Measurements from ENCODE around the gene ST6GAL1.
"Not testable (repeated sequence)": the region's sequence is repeated elsewhere in the genome, so short reads cannot be mapped to it uniquely, and the experiment has no call there.

Gene ST6GAL1

DNA sequence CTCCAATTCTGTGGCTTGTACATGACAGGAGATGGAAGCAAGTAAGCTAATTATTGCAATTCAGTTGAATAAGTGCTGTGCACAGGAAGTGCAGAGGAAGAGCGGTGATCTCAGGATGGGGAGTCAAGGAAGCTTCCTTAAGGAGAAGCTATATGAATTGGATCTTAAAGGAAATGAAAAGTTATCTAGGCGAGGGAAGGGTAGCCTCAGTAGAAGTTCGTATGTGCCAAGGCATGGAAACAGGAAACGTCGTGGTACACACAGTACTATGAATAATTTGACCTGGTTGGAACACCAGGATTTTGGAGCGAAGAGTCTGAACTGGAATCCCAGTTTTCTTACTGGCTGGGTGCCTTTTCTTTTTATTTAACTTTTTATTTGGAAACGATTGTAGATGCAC is 39.3 kb downstream of the ST6GAL1 start:
- Histone ChIP-seq H3K9ac (ENCODE audit: low read depth, low read length) (no peak overlapping the region), H3K4me3 (ENCODE audit: low read depth in 1 of 2, low read length in 2 of 2) (no peak overlapping the region), H3K4me2 (ENCODE audit: insufficient read depth, low read length) (no peak overlapping the region), H3K27me3 (ENCODE audit: insufficient read depth, low read length, poor library complexity) (peaks cover 2% of the 10 kb centered on the region), H4K20me1 (ENCODE audit: insufficient read depth, low read length) (no peaks in the 10 kb centered on the region), H3K9me3 (ENCODE audit: insufficient read depth, low read length, severe bottlenecking) (no peaks in the 10 kb centered on the region), H3K79me2 (ENCODE audit: insufficient read depth, low read length) (no peaks in the 10 kb centered on the region), H3K4me1 (ENCODE audit: insufficient read depth, low read length) (no peaks in the 10 kb centered on the region), H3K36me3 (ENCODE audit: insufficient read depth, low read length) (no peaks in the 10 kb centered on the region), H2AFZ (ENCODE audit: low read depth, low read length) (no peak overlapping the region), H3K27ac (ENCODE audit: low read length) (no peak overlapping the region)
- DNase-seq, result no peak
- TF ChIP-seq, protein P1, sequence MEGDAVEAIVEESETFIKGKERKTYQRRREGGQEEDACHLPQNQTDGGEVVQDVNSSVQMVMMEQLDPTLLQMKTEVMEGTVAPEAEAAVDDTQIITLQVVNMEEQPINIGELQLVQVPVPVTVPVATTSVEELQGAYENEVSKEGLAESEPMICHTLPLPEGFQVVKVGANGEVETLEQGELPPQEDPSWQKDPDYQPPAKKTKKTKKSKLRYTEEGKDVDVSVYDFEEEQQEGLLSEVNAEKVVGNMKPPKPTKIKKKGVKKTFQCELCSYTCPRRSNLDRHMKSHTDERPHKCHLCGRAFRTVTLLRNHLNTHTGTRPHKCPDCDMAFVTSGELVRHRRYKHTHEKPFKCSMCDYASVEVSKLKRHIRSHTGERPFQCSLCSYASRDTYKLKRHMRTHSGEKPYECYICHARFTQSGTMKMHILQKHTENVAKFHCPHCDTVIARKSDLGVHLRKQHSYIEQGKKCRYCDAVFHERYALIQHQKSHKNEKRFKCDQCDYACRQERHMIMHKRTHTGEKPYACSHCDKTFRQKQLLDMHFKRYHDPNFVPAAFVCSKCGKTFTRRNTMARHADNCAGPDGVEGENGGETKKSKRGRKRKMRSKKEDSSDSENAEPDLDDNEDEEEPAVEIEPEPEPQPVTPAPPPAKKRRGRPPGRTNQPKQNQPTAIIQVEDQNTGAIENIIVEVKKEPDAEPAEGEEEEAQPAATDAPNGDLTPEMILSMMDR (IDR thresholded peaks at IDR 0.05; ENCODE audit: borderline replicate concordance, extremely low read depth, low read length, poor library complexity, severe bottlenecking), result no peak
- TF ChIP-seq EZH2 (IDR thresholded peaks at IDR 0.05; ENCODE audit: borderline replicate concordance, low read depth, low read length, severe bottlenecking), result no peak
- no peak for ATAC-seq (ENCODE audit: insufficient read depth, low read depth)

DNA sequence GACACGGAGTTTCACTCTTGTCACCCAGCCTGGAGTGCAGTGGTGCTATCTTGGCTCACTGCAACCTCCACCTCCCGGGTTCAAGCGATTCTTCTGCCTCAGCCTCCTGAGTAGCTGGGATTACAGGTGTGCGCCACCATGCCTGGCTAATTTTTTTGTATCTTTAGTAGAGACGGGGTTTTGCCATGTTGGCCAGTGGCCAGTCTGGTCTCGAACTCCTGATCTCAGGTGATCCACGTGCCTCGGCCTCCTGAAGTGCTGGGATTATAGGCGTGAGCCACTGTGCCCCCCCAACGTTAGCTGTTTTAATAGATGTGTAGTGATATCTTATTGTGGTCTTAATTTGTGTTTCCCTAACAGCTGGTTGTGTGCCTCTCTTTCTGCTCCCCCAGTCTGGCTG is 40.8 kb downstream of the ST6GAL1 start:
- H3K9ac ChIP-seq (ENCODE audit: low read depth, low read length); H4K20me1 ChIP-seq (ENCODE audit: insufficient read depth, low read length); H3K4me2 ChIP-seq (ENCODE audit: insufficient read depth, low read length): not testable (repeated sequence)

DNA sequence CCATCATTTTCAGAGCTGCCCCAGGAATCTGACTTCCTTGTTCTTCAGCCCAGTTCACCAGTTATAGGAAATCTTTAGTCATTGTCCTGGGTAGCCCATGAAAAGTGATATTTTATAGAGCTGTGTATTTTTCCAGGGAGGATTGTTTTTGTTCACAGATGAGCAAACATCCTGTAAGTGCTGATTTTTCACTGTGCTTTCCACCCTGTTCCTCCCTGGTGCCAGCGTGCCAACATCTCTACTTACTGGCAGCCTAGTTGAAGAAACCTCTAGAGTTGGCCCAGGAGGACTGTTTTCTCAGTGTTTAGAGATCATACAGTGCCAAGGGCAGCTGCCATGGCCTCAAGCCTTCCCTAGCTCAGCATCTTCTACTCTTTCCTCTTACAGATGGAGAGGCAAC is 41.3 kb downstream of the ST6GAL1 start:
- no peak for DNase-seq

More for the DNA sequence above, 40.8 kb downstream of the ST6GAL1 start:
- not testable (repeated sequence) for ATAC-seq (ENCODE audit: insufficient read depth, low read depth); H3K4me3 ChIP-seq (ENCODE audit: low read depth in 1 of 2, low read length in 2 of 2); H3K27ac ChIP-seq (ENCODE audit: low read length); H3K27me3 ChIP-seq (ENCODE audit: insufficient read depth, low read length, poor library complexity); H3K4me1 ChIP-seq (ENCODE audit: insufficient read depth, low read length); H3K36me3 ChIP-seq (ENCODE audit: insufficient read depth, low read length); H3K79me2 ChIP-seq (ENCODE audit: insufficient read depth, low read length); DNase-seq; H2AFZ ChIP-seq (ENCODE audit: low read depth, low read length); H3K9me3 ChIP-seq (ENCODE audit: insufficient read depth, low read length, severe bottlenecking)

DNA sequence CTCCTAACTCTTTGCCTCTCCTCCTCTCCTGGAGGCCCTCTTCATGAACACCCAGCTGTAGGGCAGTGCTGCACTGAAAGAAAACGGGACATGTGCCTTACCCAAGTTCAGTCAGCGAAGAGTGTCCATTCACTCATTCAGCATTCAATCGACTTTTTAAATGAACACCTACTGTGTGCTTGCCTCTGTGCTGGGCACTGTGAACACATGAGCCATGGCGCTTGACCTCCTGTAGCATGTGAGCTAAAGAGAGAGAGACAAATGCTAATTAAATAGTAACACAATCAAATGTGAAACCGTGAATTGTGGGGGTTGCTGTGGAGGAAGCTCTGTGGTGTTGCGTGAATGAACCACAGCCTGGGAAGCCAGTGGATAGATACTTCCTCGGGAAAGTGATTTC is 43.4 kb downstream of the ST6GAL1 start:
- no peak for DNase-seq
- Histone ChIP-seq H3K79me2 (ENCODE audit: insufficient read depth, low read length) (no peaks in the 10 kb centered on the region), H4K20me1 (ENCODE audit: insufficient read depth, low read length) (no peaks in the 10 kb centered on the region), H3K27me3 (ENCODE audit: insufficient read depth, low read length, poor library complexity) (peaks cover 5% of the 10 kb centered on the region), H3K27ac (ENCODE audit: low read length) (no peak overlapping the region), H3K9me3 (ENCODE audit: insufficient read depth, low read length, severe bottlenecking) (no peaks in the 10 kb centered on the region), H2AFZ (ENCODE audit: low read depth, low read length) (no peak overlapping the region), H3K4me2 (ENCODE audit: insufficient read depth, low read length) (no peak overlapping the region), H3K9ac (ENCODE audit: low read depth, low read length) (no peak overlapping the region), H3K4me1 (ENCODE audit: insufficient read depth, low read length) (no peaks in the 10 kb centered on the region), H3K4me3 (ENCODE audit: low read depth in 1 of 2, low read length in 2 of 2) (no peak overlapping the region), H3K36me3 (ENCODE audit: insufficient read depth, low read length) (no peaks in the 10 kb centered on the region)
- no peak for TF ChIP-seq EZH2 (IDR thresholded peaks at IDR 0.05; ENCODE audit: borderline replicate concordance, low read depth, low read length, severe bottlenecking)
- TF ChIP-seq, protein P1 (IDR thresholded peaks at IDR 0.05; ENCODE audit: borderline replicate concordance, extremely low read depth, low read length, poor library complexity, severe bottlenecking), result no peak
- ATAC-seq (ENCODE audit: insufficient read depth, low read depth), result no peak

More for the DNA sequence above, 41.3 kb downstream of the ST6GAL1 start:
- H3K27me3 ChIP-seq (ENCODE audit: insufficient read depth, low read length, poor library complexity), result peaks cover 2% of the 10 kb centered on the region
- no peaks in the 10 kb centered on the region for H4K20me1 ChIP-seq (ENCODE audit: insufficient read depth, low read length)
- no peak overlapping the region for H3K4me3 ChIP-seq (ENCODE audit: low read depth in 1 of 2, low read length in 2 of 2)
- H3K4me1 ChIP-seq (ENCODE audit: insufficient read depth, low read length), result no peaks in the 10 kb centered on the region
- H3K9me3 ChIP-seq (ENCODE audit: insufficient read depth, low read length, severe bottlenecking), result no peaks in the 10 kb centered on the region
- no peak overlapping the region for H3K27ac ChIP-seq (ENCODE audit: low read length)
- no peaks in the 10 kb centered on the region for H3K79me2 ChIP-seq (ENCODE audit: insufficient read depth, low read length)
- H2AFZ ChIP-seq (ENCODE audit: low read depth, low read length), result no peak overlapping the region
- no peaks in the 10 kb centered on the region for H3K36me3 ChIP-seq (ENCODE audit: insufficient read depth, low read length)
- H3K9ac ChIP-seq (ENCODE audit: low read depth, low read length), result no peak overlapping the region
- TF ChIP-seq EZH2 (IDR thresholded peaks at IDR 0.05; ENCODE audit: borderline replicate concordance, low read depth, low read length, severe bottlenecking), result no peak
- TF ChIP-seq, protein P1 (IDR thresholded peaks at IDR 0.05; ENCODE audit: borderline replicate concordance, extremely low read depth, low read length, poor library complexity, severe bottlenecking), result no peak
- ATAC-seq (ENCODE audit: insufficient read depth, low read depth), result no peak
- H3K4me2 ChIP-seq (ENCODE audit: insufficient read depth, low read length), result no peak overlapping the region

All from DND-41 (cell line).